ENCODE data around the gene FAM222A. TPM values are rescaled to one million over a fixed set of nuclear protein-coding genes. Genes with fewer than 3 reads are reported as not detected.

FAM222A gene
- total RNA-seq, 1 donor from 2014 or later: 0.73 TPM

DNA sequence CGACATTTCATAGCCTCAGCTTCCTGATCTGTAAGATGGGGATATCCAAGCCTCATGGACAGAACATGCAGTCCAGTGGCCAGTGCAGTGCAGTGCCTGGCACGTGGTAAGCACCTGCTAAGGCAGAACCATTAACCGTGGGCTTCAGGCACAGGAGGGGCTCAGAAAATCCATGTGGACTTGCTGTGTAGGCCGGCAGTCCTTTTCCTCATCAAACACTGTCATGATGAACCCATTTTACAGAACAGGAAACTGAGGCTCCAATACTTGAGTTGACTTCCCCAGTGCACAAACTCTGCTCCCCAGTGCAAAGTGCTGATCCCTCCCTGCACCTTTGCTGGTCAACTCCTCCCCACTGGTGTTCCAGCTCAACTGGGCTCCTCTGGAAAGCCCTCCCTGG is 101.6 kb downstream of the FAM222A start:
- POLR2A ChIA-PET: no interaction called here
- no peak overlapping the region for H3K27ac Mint-ChIP-seq

DNA sequence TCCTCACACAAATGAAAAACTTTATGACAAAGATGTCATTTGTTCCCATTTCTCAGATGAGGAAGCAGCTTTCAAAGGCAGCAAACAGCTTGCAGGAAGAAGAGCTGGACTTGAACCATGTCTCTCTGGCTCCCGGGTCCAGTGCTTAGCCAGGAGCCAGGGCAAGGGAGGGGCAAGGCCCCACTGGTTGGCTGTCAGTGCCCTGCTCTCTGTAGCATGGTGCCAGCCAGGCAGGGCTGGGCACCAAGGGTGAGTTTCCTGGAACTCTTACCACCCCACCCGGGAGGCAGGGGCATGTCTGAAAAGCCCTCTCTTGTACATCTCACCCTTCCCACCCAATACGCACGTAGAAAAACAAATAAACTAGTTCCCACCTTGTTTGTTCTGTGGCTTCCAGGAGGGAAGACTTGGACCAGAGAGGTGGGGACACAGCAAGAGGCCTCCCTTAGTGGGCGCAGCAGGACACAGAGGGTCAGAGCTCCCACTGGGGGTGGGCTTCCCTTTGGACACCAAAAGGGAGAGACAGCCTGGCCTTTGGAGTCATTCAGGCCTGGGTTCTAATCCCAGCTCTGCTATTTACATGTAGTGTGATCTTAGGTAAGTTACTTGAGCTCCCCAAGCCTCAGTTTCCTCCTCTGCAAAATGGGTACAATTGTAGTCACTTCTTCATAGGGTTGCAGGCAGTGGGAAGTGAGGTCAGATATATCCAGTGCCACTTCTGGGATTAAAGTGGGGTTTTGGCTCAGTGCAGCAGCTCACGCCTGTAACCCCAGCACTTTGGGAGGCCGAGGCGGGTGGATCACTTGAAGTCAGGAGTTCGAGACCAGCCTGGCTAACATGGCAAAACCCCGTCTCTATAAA is 102.4 kb downstream of the FAM222A start:
- no peak for ATAC-seq (ENCODE audit: low read depth)
- peaks cover 9% of the 10 kb centered on the region for H3K27me3 Mint-ChIP-seq
- CTCF ChIA-PET: no interaction called here
- DNase-seq: no peak
- H3K9me3 Mint-ChIP-seq: no peaks in the 10 kb centered on the region
- H3K27ac Mint-ChIP-seq: no peak overlapping the region
- H3K4me3 Mint-ChIP-seq: no peak overlapping the region
- intact Hi-C loops (cut with micrococcal nuclease): no loop called here
- H3K4me1 Mint-ChIP-seq: no peaks in the 10 kb centered on the region
- TF ChIP-seq, protein P1, sequence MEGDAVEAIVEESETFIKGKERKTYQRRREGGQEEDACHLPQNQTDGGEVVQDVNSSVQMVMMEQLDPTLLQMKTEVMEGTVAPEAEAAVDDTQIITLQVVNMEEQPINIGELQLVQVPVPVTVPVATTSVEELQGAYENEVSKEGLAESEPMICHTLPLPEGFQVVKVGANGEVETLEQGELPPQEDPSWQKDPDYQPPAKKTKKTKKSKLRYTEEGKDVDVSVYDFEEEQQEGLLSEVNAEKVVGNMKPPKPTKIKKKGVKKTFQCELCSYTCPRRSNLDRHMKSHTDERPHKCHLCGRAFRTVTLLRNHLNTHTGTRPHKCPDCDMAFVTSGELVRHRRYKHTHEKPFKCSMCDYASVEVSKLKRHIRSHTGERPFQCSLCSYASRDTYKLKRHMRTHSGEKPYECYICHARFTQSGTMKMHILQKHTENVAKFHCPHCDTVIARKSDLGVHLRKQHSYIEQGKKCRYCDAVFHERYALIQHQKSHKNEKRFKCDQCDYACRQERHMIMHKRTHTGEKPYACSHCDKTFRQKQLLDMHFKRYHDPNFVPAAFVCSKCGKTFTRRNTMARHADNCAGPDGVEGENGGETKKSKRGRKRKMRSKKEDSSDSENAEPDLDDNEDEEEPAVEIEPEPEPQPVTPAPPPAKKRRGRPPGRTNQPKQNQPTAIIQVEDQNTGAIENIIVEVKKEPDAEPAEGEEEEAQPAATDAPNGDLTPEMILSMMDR (IDR thresholded peaks at IDR 0.05): no peak
- H3K36me3 Mint-ChIP-seq (ENCODE audit: low read depth): no peaks in the 10 kb centered on the region
- POLR2A ChIA-PET: no interaction called here

More for the DNA sequence above, 101.6 kb downstream of the FAM222A start:
- H3K36me3 Mint-ChIP-seq (ENCODE audit: low read depth): no peaks in the 10 kb centered on the region
- H3K4me3 Mint-ChIP-seq: no peak overlapping the region
- TF ChIP-seq, protein P1 (IDR thresholded peaks at IDR 0.05): no peak
- no peaks in the 10 kb centered on the region for H3K4me1 Mint-ChIP-seq
- intact Hi-C loops (cut with micrococcal nuclease): no loop called here
- ATAC-seq (ENCODE audit: low read depth) (no peak), DNase-seq (no peak)
- H3K27me3 Mint-ChIP-seq: peaks cover 9% of the 10 kb centered on the region
- no peaks in the 10 kb centered on the region for H3K9me3 Mint-ChIP-seq
- CTCF ChIA-PET: no interaction called here

DNA sequence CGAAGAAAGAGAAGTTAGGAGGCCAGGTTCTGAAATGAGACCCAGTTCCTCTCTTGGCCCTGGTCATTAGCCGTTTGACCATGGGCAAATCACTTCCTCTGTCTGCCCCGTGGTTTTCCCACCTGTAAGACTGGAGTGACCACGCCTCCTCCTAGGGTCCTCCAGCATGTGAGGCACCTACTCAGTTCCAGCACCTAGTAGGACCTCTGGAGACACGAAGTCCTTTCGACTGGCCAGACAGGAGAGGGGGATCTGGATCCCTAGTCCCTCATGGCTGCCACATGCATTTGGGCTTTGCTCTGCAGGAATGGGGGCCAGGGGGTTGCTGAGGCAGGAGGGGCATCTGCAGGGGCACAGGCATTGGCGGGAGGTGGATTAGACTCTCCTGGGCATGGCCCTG is 103.2 kb downstream of the FAM222A start:
- TF ChIP-seq, protein P1 (IDR thresholded peaks at IDR 0.05): no peak
- Mint-ChIP-seq H3K27me3 (peaks cover 14% of the 10 kb centered on the region), H3K4me3 (no peak overlapping the region), H3K9me3 (no peaks in the 10 kb centered on the region), H3K27ac (no peak overlapping the region), H3K4me1 (no peaks in the 10 kb centered on the region), H3K36me3 (ENCODE audit: low read depth) (no peaks in the 10 kb centered on the region)
- intact Hi-C loops (cut with micrococcal nuclease): no loop called here
- DNase-seq (no peak), ATAC-seq (ENCODE audit: low read depth) (no peak)
- ChIA-PET CTCF (no interaction called here), POLR2A (no interaction called here)

DNA sequence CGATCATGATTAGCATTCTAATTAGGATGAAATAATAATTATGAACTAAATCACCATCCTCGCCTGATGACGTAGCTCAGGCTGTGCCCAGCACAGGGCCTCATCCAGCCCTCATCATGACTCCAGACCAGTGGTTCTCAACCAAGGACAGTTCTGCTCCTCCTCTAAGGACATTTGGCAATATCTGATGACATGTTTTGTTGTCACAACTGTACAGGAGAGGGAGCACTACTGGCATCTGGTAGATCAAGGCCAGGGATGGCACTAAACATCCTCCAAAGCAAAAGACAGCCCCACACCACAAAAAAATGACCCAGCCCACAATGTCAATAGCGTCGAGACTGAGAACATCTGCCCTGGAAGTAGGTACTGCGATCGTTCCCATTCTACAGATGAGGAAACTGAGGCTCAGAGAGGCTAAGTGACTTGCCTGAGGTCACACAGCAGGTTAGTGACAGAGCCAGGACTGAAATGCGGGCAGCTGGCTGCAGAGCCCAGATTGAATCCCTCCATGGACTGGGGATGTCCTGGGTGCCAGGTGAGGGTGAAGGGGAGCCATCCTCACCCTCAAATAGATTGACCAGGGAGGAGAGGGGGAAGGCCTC is 104.1 kb downstream of the FAM222A start:
- no peak overlapping the region for H3K27ac Mint-ChIP-seq
- H3K36me3 Mint-ChIP-seq (ENCODE audit: low read depth): no peaks in the 10 kb centered on the region
- POLR2A ChIA-PET: no interaction called here
- peaks cover 15% of the 10 kb centered on the region for H3K27me3 Mint-ChIP-seq
- ATAC-seq (ENCODE audit: low read depth): no peak
- no peak overlapping the region for H3K4me3 Mint-ChIP-seq
- no peaks in the 10 kb centered on the region for H3K9me3 Mint-ChIP-seq
- CTCF ChIA-PET: no interaction called here
- no peak for DNase-seq
- no peaks in the 10 kb centered on the region for H3K4me1 Mint-ChIP-seq
- intact Hi-C loops (cut with micrococcal nuclease): no loop called here
- TF ChIP-seq, protein P1 (IDR thresholded peaks at IDR 0.05): no peak

DNA sequence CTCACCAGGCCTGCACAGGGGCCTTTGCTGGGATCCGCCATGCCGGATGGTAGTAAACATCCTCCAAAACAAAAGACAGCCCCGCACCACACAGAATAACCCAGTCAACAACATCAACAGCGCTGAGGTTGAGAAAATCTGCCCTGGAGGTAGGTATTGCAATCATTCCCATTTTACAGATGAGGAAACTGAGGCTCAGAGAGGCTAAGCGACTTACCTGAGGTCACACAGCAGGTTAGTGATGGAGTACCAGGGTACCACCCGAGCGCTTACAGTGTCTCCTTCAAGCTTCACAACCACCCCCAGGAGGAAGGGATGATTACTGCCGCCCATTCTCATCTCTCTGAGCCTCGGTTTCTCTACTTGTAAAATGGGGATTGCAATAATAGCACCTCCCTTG is 104.6 kb downstream of the FAM222A start:
- Mint-ChIP-seq H3K27ac (no peak overlapping the region), H3K27me3 (peaks cover 15% of the 10 kb centered on the region), H3K4me1 (no peaks in the 10 kb centered on the region), H3K9me3 (no peaks in the 10 kb centered on the region), H3K4me3 (no peak overlapping the region), H3K36me3 (ENCODE audit: low read depth) (no peaks in the 10 kb centered on the region)
- intact Hi-C loops (cut with micrococcal nuclease): no loop called here
- ChIA-PET POLR2A (no interaction called here), CTCF (no interaction called here)
- no peak for ATAC-seq (ENCODE audit: low read depth)
- DNase-seq: no peak
- TF ChIP-seq, protein P1 (IDR thresholded peaks at IDR 0.05): no peak

All from activated B cell treated with CpG ODN at 0.5 μM for 24 hours (primary cell).